MM.1S (cell line): Measurements from ENCODE around the gene BACH2.

Experiments used
- CTCF ChIP-seq: fragments of 300-600 bp; sonication (generic); IDR thresholded peaks from 2 replicates; pipeline ENCODE4 v1.5.1; 2016; ENCODE audit warnings: antibody characterized with exemption, low read length, mixed read lengths
- EZH2phosphoT487 ChIP-seq: fragments of 300-600 bp; sonication (generic); IDR thresholded peaks from 2 replicates; pipeline ENCODE4 v1.6.1; 2018; ENCODE audit warnings: antibody characterized with exemption, low read length

- TF ChIP-seq EZH2phosphoT487 (no peak), CTCF (no peak)
Measured at GRCh38 chr6:90214966-90215365, 81.7 kb downstream of the BACH2 start.
